DND-41 (cell line): Measurements from ENCODE around the gene OIP5.

Source experiments
- ATAC-seq: fragments of 200-7000 bp; cut with Tn5 transposase; 3 replicates; pipeline ENCODE4 v1.9.1; 2021; ENCODE audit warnings: low read depth; ENCODE audit not compliant: insufficient read depth
- DNase-seq: peaks from one replicate; pipeline ENCODE4 v3.0.0-alpha.2; 2020
- H2AFZ ChIP-seq: 2 replicates; pipeline ENCODE4 v1.6.0; 2012; ENCODE audit warnings: low read depth, low read length
- H3K27ac ChIP-seq: 2 replicates; pipeline ENCODE4 v1.5.1; 2012; ENCODE audit warnings: low read length, inconsistent platforms
- H3K27me3 ChIP-seq: fragments of 200-600 bp; sonication (generic); 2 replicates; pipeline ENCODE4 v1.6.0; 2012; ENCODE audit warnings: low read length, mild to moderate bottlenecking, inconsistent platforms; ENCODE audit not compliant: insufficient read depth, poor library complexity
- H3K36me3 ChIP-seq: 2 replicates; pipeline ENCODE4 v1.5.1; 2012; ENCODE audit warnings: low read length, inconsistent platforms; ENCODE audit not compliant: insufficient read depth
- H3K4me1 ChIP-seq: 2 replicates; pipeline ENCODE4 v1.5.1; 2012; ENCODE audit warnings: mild to moderate bottlenecking, low read length; ENCODE audit not compliant: insufficient read depth
- H3K4me2 ChIP-seq: 2 replicates; pipeline ENCODE4 v1.6.0; 2012; ENCODE audit warnings: mild to moderate bottlenecking, moderate library complexity, low read length, inconsistent platforms; ENCODE audit not compliant: insufficient read depth
- H3K4me3 ChIP-seq, 2 experiments: fragments of 200-600 bp in 1 of 2; shearing (Covaris generic) in 1 of 2; 2 replicates each; pipeline ENCODE4 v1.5.1; 2012 to 2016; ENCODE audit warnings: inconsistent platforms in 2 of 2, low read length in 2 of 2, mild to moderate bottlenecking in 2 of 2, low read depth in 1 of 2, moderate library complexity in 1 of 2
- H3K79me2 ChIP-seq: 2 replicates; pipeline ENCODE4 v1.6.0; 2012; ENCODE audit warnings: low read length, inconsistent platforms; ENCODE audit not compliant: insufficient read depth
- H3K9ac ChIP-seq: 2 replicates; pipeline ENCODE4 v1.6.0; 2012; ENCODE audit warnings: low read depth, mild to moderate bottlenecking, inconsistent platforms, low read length, moderate library complexity
- H3K9me3 ChIP-seq: 2 replicates; pipeline ENCODE4 v1.5.1; 2012; ENCODE audit warnings: low read length, moderate library complexity, mild to moderate bottlenecking, inconsistent platforms; ENCODE audit not compliant: insufficient read depth, severe bottlenecking
- H4K20me1 ChIP-seq: 2 replicates; pipeline ENCODE4 v1.6.0; 2012; ENCODE audit warnings: low read length; ENCODE audit not compliant: insufficient read depth
- EZH2 ChIP-seq: IDR thresholded peaks from 3 replicates; pipeline ENCODE4 v1.6.1; 2012; ENCODE audit warnings: borderline replicate concordance, low read depth, mild to moderate bottlenecking, moderate library complexity, low read length, inconsistent platforms; ENCODE audit not compliant: severe bottlenecking
- TF ChIP-seq, protein P1 (sequence below): IDR thresholded peaks from 2 replicates; pipeline ENCODE4 v1.5.1; 2012; ENCODE audit warnings: borderline replicate concordance, low read length, moderate library complexity, mild to moderate bottlenecking; ENCODE audit not compliant: poor library complexity, severe bottlenecking; ENCODE audit errors: extremely low read depth

OIP5 gene

GRCh38 chr15:41259546-41260189 lies 72.7 kb downstream of the OIP5 start:
- no peak overlapping the region for H3K4me3 ChIP-seq
- no peak overlapping the region for H3K4me2 ChIP-seq
- H3K9ac ChIP-seq, result no peak overlapping the region

More at GRCh38 chr15:41259546-41260189, 72.7 kb downstream of the OIP5 start:
- Histone ChIP-seq H3K9me3 (no peaks in the 10 kb centered on the region), H3K4me1 (no peaks in the 10 kb centered on the region), H4K20me1 (no peaks in the 10 kb centered on the region), H3K79me2 (no peaks in the 10 kb centered on the region), H2AFZ (no peak overlapping the region), H3K27me3 (no peaks in the 10 kb centered on the region), H3K27ac (no peak overlapping the region), H3K36me3 (peaks cover 10% of the 10 kb centered on the region; the same call in 1 of the 2 replicates)
- TF ChIP-seq, protein P1, sequence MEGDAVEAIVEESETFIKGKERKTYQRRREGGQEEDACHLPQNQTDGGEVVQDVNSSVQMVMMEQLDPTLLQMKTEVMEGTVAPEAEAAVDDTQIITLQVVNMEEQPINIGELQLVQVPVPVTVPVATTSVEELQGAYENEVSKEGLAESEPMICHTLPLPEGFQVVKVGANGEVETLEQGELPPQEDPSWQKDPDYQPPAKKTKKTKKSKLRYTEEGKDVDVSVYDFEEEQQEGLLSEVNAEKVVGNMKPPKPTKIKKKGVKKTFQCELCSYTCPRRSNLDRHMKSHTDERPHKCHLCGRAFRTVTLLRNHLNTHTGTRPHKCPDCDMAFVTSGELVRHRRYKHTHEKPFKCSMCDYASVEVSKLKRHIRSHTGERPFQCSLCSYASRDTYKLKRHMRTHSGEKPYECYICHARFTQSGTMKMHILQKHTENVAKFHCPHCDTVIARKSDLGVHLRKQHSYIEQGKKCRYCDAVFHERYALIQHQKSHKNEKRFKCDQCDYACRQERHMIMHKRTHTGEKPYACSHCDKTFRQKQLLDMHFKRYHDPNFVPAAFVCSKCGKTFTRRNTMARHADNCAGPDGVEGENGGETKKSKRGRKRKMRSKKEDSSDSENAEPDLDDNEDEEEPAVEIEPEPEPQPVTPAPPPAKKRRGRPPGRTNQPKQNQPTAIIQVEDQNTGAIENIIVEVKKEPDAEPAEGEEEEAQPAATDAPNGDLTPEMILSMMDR, result no peak
- no peak for TF ChIP-seq EZH2
- no peak for DNase-seq
- no peak for ATAC-seq
